ENCODE measurements around the gene LRCH1. TPM values are rescaled to one million over a fixed set of nuclear protein-coding genes. Genes with fewer than 3 reads are reported as not detected.

LRCH1 gene
- total RNA-seq, 1 donor, result 6.9 TPM

DNA sequence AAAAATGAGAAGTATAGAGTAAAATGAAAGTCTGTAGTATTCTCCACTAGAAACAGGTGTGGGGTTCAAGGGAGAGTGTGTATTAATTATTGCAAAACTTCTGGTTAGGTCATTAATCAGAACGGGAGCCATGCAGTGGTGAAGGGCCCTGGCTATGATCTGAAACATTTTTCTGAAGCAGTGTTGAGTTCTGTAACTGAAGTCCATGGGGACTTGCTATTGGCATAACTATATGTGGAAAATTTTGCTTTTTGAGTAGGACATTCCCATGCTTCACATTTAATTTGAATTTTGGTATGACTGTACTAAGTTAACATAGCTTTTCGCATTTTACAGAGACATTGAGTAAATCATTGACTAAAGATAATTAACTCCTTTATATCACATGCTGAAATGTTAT lies 67.5 kb downstream of the LRCH1 start:
- DNase-seq (ENCODE audit: insufficient read length, low spot score, missing footprints), result no peak
- peaks cover 81% of the 10 kb centered on the region for H3K79me2 ChIP-seq (ENCODE audit: insufficient read depth, low read length)
- H2AFZ ChIP-seq (ENCODE audit: low read length), result no peak overlapping the region
- H3K27me3 ChIP-seq (ENCODE audit: insufficient read depth, low read length), result no peaks in the 10 kb centered on the region
- no peak overlapping the region for H3K4me3 ChIP-seq (ENCODE audit: insufficient read depth, low read length)
- no peaks in the 10 kb centered on the region for H3K36me3 ChIP-seq (ENCODE audit: insufficient read depth, low read length)
- TF ChIP-seq, protein P1, sequence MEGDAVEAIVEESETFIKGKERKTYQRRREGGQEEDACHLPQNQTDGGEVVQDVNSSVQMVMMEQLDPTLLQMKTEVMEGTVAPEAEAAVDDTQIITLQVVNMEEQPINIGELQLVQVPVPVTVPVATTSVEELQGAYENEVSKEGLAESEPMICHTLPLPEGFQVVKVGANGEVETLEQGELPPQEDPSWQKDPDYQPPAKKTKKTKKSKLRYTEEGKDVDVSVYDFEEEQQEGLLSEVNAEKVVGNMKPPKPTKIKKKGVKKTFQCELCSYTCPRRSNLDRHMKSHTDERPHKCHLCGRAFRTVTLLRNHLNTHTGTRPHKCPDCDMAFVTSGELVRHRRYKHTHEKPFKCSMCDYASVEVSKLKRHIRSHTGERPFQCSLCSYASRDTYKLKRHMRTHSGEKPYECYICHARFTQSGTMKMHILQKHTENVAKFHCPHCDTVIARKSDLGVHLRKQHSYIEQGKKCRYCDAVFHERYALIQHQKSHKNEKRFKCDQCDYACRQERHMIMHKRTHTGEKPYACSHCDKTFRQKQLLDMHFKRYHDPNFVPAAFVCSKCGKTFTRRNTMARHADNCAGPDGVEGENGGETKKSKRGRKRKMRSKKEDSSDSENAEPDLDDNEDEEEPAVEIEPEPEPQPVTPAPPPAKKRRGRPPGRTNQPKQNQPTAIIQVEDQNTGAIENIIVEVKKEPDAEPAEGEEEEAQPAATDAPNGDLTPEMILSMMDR (IDR thresholded peaks at IDR 0.05; ENCODE audit: extremely low read depth, low read depth, low read length), result no peak
- no peak overlapping the region for H3K4me2 ChIP-seq (ENCODE audit: insufficient read depth, low read length)
- H4K20me1 ChIP-seq (ENCODE audit: insufficient read depth, low read length), result peaks cover 16% of the 10 kb centered on the region
- no peak overlapping the region for H3K27ac ChIP-seq (ENCODE audit: low read depth, low read length)
- no peaks in the 10 kb centered on the region for H3K9me3 ChIP-seq (ENCODE audit: low read depth, low read length)
- H3K4me1 ChIP-seq (ENCODE audit: insufficient read depth, low read length), result peaks cover 20% of the 10 kb centered on the region

DNA sequence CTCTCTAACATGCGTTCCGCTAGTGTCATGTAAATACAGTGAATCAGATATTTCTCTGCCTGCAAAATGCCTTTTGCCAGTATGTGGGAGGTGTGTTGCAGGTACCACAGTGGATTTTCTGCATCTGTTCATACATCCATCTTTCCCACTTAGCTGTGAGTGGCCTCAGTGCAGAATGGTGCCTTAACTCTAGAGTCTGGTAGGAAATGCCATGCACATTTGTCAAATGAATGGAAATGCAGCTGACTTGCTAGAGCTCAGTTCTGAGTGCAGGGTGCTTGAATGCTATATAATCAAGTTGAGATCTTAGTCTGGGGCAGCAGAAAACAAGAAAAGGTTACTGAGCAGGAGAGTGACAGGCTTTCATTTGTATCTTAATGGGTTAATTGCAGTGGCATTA lies 68.2 kb downstream of the LRCH1 start:
- no peak overlapping the region for H3K4me3 ChIP-seq (ENCODE audit: insufficient read depth, low read length)
- DNase-seq (ENCODE audit: insufficient read length, low spot score, missing footprints), result no peak
- peaks cover 78% of the 10 kb centered on the region for H3K79me2 ChIP-seq (ENCODE audit: insufficient read depth, low read length)
- H3K4me2 ChIP-seq (ENCODE audit: insufficient read depth, low read length), result no peak overlapping the region
- no peaks in the 10 kb centered on the region for H3K36me3 ChIP-seq (ENCODE audit: insufficient read depth, low read length)
- no peaks in the 10 kb centered on the region for H3K27me3 ChIP-seq (ENCODE audit: insufficient read depth, low read length)
- peaks cover 13% of the 10 kb centered on the region for H3K4me1 ChIP-seq (ENCODE audit: insufficient read depth, low read length)
- H3K9me3 ChIP-seq (ENCODE audit: low read depth, low read length), result no peaks in the 10 kb centered on the region
- no peak overlapping the region for H3K27ac ChIP-seq (ENCODE audit: low read depth, low read length)
- no peak overlapping the region for H2AFZ ChIP-seq (ENCODE audit: low read length)
- H4K20me1 ChIP-seq (ENCODE audit: insufficient read depth, low read length), result peaks cover 12% of the 10 kb centered on the region
- TF ChIP-seq, protein P1 (IDR thresholded peaks at IDR 0.05; ENCODE audit: extremely low read depth, low read depth, low read length), result no peak

DNA sequence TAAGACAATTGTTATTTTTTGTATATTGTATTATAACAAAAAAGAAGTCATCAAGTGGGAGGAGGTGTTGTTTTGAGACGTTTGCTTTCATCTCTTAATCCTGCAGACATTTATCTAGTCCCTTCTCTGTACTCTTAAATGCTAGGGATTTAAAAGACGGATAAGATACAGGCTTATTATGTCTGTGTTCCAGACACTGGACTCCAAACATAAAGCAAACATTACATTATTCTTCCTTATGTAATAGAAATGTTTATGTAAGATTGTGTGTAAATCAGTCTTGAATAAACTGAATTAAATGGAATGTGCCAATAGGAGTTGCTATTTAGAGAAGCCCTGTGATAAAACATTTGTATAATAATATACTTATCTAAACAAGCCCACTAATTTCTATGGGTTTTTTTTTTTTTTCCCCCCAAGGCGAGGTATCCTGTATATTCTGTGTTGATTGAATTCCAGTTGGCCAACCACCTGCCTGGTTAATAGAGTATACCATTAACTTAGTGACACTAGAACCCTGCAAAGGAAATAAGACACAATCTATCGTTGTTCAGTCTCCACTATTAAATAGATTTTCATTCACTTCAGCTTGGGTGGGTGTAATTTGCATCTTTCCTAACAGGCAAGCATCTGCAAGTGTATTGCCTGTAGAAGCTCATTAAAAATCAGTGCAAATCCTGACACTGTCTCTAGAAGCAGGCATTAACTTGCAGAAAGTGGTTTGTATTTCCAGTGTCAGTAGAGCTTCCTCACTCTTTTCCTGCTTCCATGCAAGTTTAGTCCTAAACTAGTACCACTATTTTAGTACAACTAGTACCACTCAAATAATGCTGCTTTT lies 69.0 kb downstream of the LRCH1 start:
- no peaks in the 10 kb centered on the region for H3K27me3 ChIP-seq (ENCODE audit: insufficient read depth, low read length)
- H3K36me3 ChIP-seq (ENCODE audit: insufficient read depth, low read length), result no peaks in the 10 kb centered on the region
- H3K9me3 ChIP-seq (ENCODE audit: low read depth, low read length), result no peaks in the 10 kb centered on the region
- H3K4me3 ChIP-seq (ENCODE audit: insufficient read depth, low read length), result no peak overlapping the region
- H2AFZ ChIP-seq (ENCODE audit: low read length), result no peak overlapping the region
- TF ChIP-seq, protein P1 (IDR thresholded peaks at IDR 0.05; ENCODE audit: extremely low read depth, low read depth, low read length), result no peak
- no peak overlapping the region for H3K27ac ChIP-seq (ENCODE audit: low read depth, low read length)
- peaks cover 81% of the 10 kb centered on the region for H3K79me2 ChIP-seq (ENCODE audit: insufficient read depth, low read length)
- peak overlapping the region; percentile 44 for H3K4me2 ChIP-seq (ENCODE audit: insufficient read depth, low read length)
- peaks cover 10% of the 10 kb centered on the region for H3K4me1 ChIP-seq (ENCODE audit: insufficient read depth, low read length)
- peaks cover 12% of the 10 kb centered on the region for H4K20me1 ChIP-seq (ENCODE audit: insufficient read depth, low read length)
- no peak for DNase-seq (ENCODE audit: insufficient read length, low spot score, missing footprints)

- H2AFZ ChIP-seq (ENCODE audit: low read length), result no peak overlapping the region
- peaks cover 10% of the 10 kb centered on the region for H3K4me1 ChIP-seq (ENCODE audit: insufficient read depth, low read length)
- H3K27ac ChIP-seq (ENCODE audit: low read depth, low read length), result no peak overlapping the region
- H3K79me2 ChIP-seq (ENCODE audit: insufficient read depth, low read length), result peaks cover 79% of the 10 kb centered on the region
- H4K20me1 ChIP-seq (ENCODE audit: insufficient read depth, low read length), result peaks cover 12% of the 10 kb centered on the region
- peak overlapping the region; percentile 44 for H3K4me2 ChIP-seq (ENCODE audit: insufficient read depth, low read length)
- peak; percentile 68 for DNase-seq (ENCODE audit: insufficient read length, low spot score, missing footprints)
- H3K36me3 ChIP-seq (ENCODE audit: insufficient read depth, low read length), result no peaks in the 10 kb centered on the region
- H3K27me3 ChIP-seq (ENCODE audit: insufficient read depth, low read length), result no peaks in the 10 kb centered on the region
- TF ChIP-seq, protein P1 (IDR thresholded peaks at IDR 0.05; ENCODE audit: extremely low read depth, low read depth, low read length), result no peak
- no peaks in the 10 kb centered on the region for H3K9me3 ChIP-seq (ENCODE audit: low read depth, low read length)
- H3K4me3 ChIP-seq (ENCODE audit: insufficient read depth, low read length), result no peak overlapping the region
These were observed 69.8 kb downstream of the LRCH1 start for GRCh38 chr13:46622630-46623256.
